GM23338 (cell line): ENCODE results near the gene TTC21B. TPM values are rescaled to one million over a fixed set of nuclear protein-coding genes. Genes with fewer than 3 reads are reported as not detected.

Experiments
- ATAC-seq: fragments of 200-7000 bp; cut with Tn5 transposase; 3 replicates; pipeline ENCODE4 v1.9.1; 2020
- DNase-seq: peaks from one replicate; pipeline ENCODE4 v3.0.0-alpha.2; 2015; ENCODE audit warnings: low spot score
- H2AFZ ChIP-seq: fragments of 200-600 bp; sonication (generic); 2 replicates; pipeline ENCODE4 v1.8.0; 2016; ENCODE audit warnings: antibody characterized with exemption, mild to moderate bottlenecking, moderate library complexity
- H3F3A ChIP-seq: fragments of 200-600 bp; sonication (generic); replicated peaks from 2 replicates; pipeline ENCODE4 v1.8.0; 2017; ENCODE audit warnings: antibody characterized with exemption, mixed run types, low read depth
- H3K27ac ChIP-seq: fragments of 200-600 bp; sonication (generic); 2 replicates; pipeline ENCODE4 v1.6.1; 2016; ENCODE audit warnings: low read depth
- H3K27me3 ChIP-seq: fragments of 200-600 bp; sonication (generic); 2 replicates; pipeline ENCODE4 v1.8.0; 2016; ENCODE audit warnings: mild to moderate bottlenecking, mixed run types, moderate library complexity; ENCODE audit not compliant: insufficient read depth
- H3K36me3 ChIP-seq: fragments of 200-600 bp; sonication (generic); 2 replicates; pipeline ENCODE4 v1.8.0; 2016; ENCODE audit warnings: mild to moderate bottlenecking; ENCODE audit not compliant: insufficient read depth
- H3K4me1 ChIP-seq: fragments of 200-600 bp; sonication (generic); 2 replicates; pipeline ENCODE4 v1.8.0; 2016; ENCODE audit warnings: mild to moderate bottlenecking, moderate library complexity; ENCODE audit not compliant: insufficient read depth
- H3K4me2 ChIP-seq: fragments of 200-600 bp; sonication (generic); 2 replicates; pipeline ENCODE4 v1.7.1; 2017; ENCODE audit warnings: mixed run types
- H3K4me3 ChIP-seq: fragments of 200-600 bp; sonication (generic); 2 replicates; pipeline ENCODE4 v1.6.1; 2016; ENCODE audit warnings: mixed run types
- H3K79me2 ChIP-seq: fragments of 200-600 bp; sonication (generic); replicated peaks from 2 replicates; pipeline ENCODE4 v1.8.0; 2017; ENCODE audit warnings: mild to moderate bottlenecking; ENCODE audit not compliant: insufficient read depth
- H3K9me2 ChIP-seq: fragments of 200-600 bp; sonication (generic); 2 replicates; pipeline ENCODE4 v1.8.0; 2017; ENCODE audit not compliant: insufficient read depth
- H4K20me1 ChIP-seq: fragments of 200-600 bp; sonication (generic); replicated peaks from 2 replicates; pipeline ENCODE4 v1.8.0; 2017; ENCODE audit warnings: mild to moderate bottlenecking; ENCODE audit not compliant: insufficient read depth
- H3K27ac Mint-ChIP-seq: 2 replicates; pipeline ENCODE4 v1.8.0; 2020; ENCODE audit warnings: inconsistent platforms, mild to moderate bottlenecking, moderate library complexity, mixed read lengths
- H3K27me3 Mint-ChIP-seq: 3 replicates; pipeline ENCODE4 v1.8.0; 2022; ENCODE audit warnings: low read depth, mild to moderate bottlenecking, moderate library complexity, mixed read lengths, inconsistent platforms; ENCODE audit not compliant: insufficient read depth, poor library complexity
- H3K36me3 Mint-ChIP-seq: 3 replicates; pipeline ENCODE4 v1.8.0; 2021; ENCODE audit warnings: low read depth, mild to moderate bottlenecking, inconsistent platforms, moderate library complexity, mixed read lengths
- H3K4me1 Mint-ChIP-seq: 3 replicates; pipeline ENCODE4 v1.8.0; 2020; ENCODE audit warnings: mild to moderate bottlenecking, inconsistent platforms, mixed read lengths
- H3K4me3 Mint-ChIP-seq: 3 replicates; pipeline ENCODE4 v1.8.0; 2021; ENCODE audit warnings: moderate library complexity, mild to moderate bottlenecking, inconsistent platforms, mixed read lengths
- H3K9me3 Mint-ChIP-seq: 3 replicates; pipeline ENCODE4 v1.8.0; 2020; ENCODE audit warnings: moderate library complexity, mild to moderate bottlenecking, inconsistent platforms, mixed read lengths
- CREB1 ChIP-seq: fragments of 250-450 bp; sonication (Bioruptor Pico); IDR thresholded peaks from 2 replicates; pipeline ENCODE4 v1.5.0; 2020; ENCODE audit warnings: low read depth, mild to moderate bottlenecking, moderate library complexity
- EZH2 ChIP-seq: fragments of 200-600 bp; sonication (generic); IDR thresholded peaks from one replicate; pipeline ENCODE4 v1.8.0; 2017; ENCODE audit warnings: antibody characterized with exemption, mild to moderate bottlenecking, low read depth; ENCODE audit not compliant: unreplicated experiment
- EZH2phosphoT487 ChIP-seq: fragments of 200-600 bp; sonication (generic); IDR thresholded peaks from one replicate; pipeline ENCODE4 v1.8.1; 2018; ENCODE audit warnings: antibody characterized with exemption; ENCODE audit not compliant: unreplicated experiment
- JUNB ChIP-seq: IDR thresholded peaks from one replicate; pipeline ENCODE4 v1.6.1; 2016; ENCODE audit warnings: antibody characterized with exemption; ENCODE audit not compliant: unreplicated experiment
- NANOG ChIP-seq: IDR thresholded peaks from 2 replicates; pipeline ENCODE4 v1.6.1; 2016; ENCODE audit warnings: antibody characterized with exemption, borderline replicate concordance
- POLR2AphosphoS5 ChIP-seq: IDR thresholded peaks from 2 replicates; pipeline ENCODE4 v1.6.1; 2016; ENCODE audit warnings: antibody characterized with exemption, low read depth
- STAT1 ChIP-seq: IDR thresholded peaks from one replicate; pipeline ENCODE4 v1.6.1; 2016; ENCODE audit warnings: antibody characterized with exemption; ENCODE audit not compliant: unreplicated experiment
- ZNF331 ChIP-seq: fragments of 250-450 bp; sonication (Bioruptor Pico); IDR thresholded peaks from 2 replicates; pipeline ENCODE4 v1.5.0; 2020; ENCODE audit warnings: low read depth, mild to moderate bottlenecking, moderate library complexity
- polyA plus RNA-seq: library from polyadenylated mRNA; unstranded; fragments of >200 nt; fragmentation: Nextera tagmentation; extraction: Ambion mirVana; gene quantifications from 2 replicates; pipeline ENCODE4 v1.2.1, GENCODE V29; 2016
- total RNA-seq: library from RNA; depleted of rRNA; stranded (reverse); fragments of >200 nt; shearing (Covaris generic); gene quantifications from 2 replicates; pipeline ENCODE4 v1.2.3, GENCODE V29; 2014
- TF ChIP-seq, protein P1 (sequence below): IDR thresholded peaks from 2 replicates; pipeline ENCODE4 v1.6.1; 2016; ENCODE audit warnings: antibody characterized with exemption
- TF ChIP-seq, protein P2 (sequence below): fragments of 250-450 bp; sonication (Bioruptor Pico); IDR thresholded peaks from 2 replicates; pipeline ENCODE4 v1.5.0; 2020; ENCODE audit warnings: mild to moderate bottlenecking, moderate library complexity
- TF ChIP-seq, protein P3 (sequence below), 2 experiments: fragments of 200-600 bp in 1 of 2; sonication (generic) in 1 of 2; conservative IDR thresholded peaks; 2 replicates each; pipeline versions ENCODE4 v1.5.1 to v1.6.1; 2016 to 2017; ENCODE audit warnings: antibody characterized with exemption in 2 of 2, low read depth in 2 of 2, mild to moderate bottlenecking in 2 of 2, moderate library complexity in 1 of 2
- TF ChIP-seq, protein P4 (sequence below): IDR thresholded peaks from one replicate; pipeline ENCODE4 v1.6.1; 2018; ENCODE audit warnings: antibody characterized with exemption; ENCODE audit not compliant: unreplicated experiment

Gene TTC21B
- total and polyA plus RNA-seq, 2 experiments from 2014 or later, result 10.1 to 32.8 TPM

DNA sequence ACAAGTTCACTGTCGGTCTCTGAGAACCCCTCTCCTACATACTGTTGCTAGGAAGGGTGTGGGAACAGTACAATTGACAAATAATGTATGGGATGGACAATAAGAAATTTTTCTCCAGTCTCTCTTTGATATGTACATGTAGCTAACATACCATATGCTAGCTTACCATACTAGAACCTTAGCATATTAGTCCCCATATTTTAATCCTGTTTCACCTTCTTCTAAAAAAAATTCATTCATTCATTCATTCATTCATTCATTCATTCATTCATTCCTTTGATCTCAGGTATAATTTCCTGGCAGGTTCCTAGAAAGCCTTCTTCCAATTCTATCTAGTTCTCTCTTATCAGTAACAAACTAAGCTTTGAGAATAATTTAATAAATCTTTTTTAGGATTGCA, 62.2 kb downstream of the TTC21B start (continued):
- TF ChIP-seq, protein P1, sequence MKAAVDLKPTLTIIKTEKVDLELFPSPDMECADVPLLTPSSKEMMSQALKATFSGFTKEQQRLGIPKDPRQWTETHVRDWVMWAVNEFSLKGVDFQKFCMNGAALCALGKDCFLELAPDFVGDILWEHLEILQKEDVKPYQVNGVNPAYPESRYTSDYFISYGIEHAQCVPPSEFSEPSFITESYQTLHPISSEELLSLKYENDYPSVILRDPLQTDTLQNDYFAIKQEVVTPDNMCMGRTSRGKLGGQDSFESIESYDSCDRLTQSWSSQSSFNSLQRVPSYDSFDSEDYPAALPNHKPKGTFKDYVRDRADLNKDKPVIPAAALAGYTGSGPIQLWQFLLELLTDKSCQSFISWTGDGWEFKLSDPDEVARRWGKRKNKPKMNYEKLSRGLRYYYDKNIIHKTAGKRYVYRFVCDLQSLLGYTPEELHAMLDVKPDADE, result no peak
- no peak for TF ChIP-seq STAT1

DNA sequence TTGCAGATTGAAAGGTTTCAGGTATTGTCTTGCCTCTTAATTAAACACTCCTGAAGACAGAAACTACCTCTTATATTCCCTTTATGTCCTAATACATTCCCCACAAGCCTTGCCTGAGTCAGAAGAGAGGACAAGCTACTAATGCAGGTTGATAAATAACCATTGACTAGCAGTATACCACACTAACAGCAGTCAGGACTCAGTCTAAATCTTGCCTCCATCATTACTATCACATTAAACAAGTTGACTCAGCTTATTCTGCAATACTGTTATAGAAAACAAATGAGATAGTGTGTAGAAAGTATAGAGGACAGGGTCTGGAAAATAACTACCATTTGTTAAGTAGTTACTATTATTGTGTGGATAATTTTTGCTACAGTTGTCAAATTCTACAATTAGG, 63.8 kb downstream of the TTC21B start:
- Histone ChIP-seq H4K20me1 (no peaks in the 10 kb centered on the region), H3K79me2 (no peaks in the 10 kb centered on the region), H3K27ac (no peak overlapping the region), H3K27me3 (no peaks in the 10 kb centered on the region), H3K9me2 (no peaks in the 10 kb centered on the region), H3K36me3 (no peaks in the 10 kb centered on the region), H3K4me3 (no peak overlapping the region), H3K4me1 (no peaks in the 10 kb centered on the region), H2AFZ (no peak overlapping the region), H3K4me2 (no peak overlapping the region), H3F3A (no peaks in the 10 kb centered on the region)
- ATAC-seq, result no peak
- peaks cover 6% of the 10 kb centered on the region; the same call in 2 of the 3 replicates for H3K36me3 Mint-ChIP-seq
- no peaks in the 10 kb centered on the region for H3K9me3 Mint-ChIP-seq
- H3K27me3 Mint-ChIP-seq, result no peaks in the 10 kb centered on the region
- no peaks in the 10 kb centered on the region for H3K4me1 Mint-ChIP-seq
- no peak for DNase-seq
- H3K4me3 Mint-ChIP-seq, result no peak overlapping the region
- no peak overlapping the region; the same call in 1 of the 2 replicates for H3K27ac Mint-ChIP-seq
- TF ChIP-seq NANOG (no peak), EZH2 (no peak), CREB1 (CRISPR knock-in tag) (no peak), STAT1 (no peak), JUNB (no peak), ZNF331 (CRISPR knock-in tag) (no peak), EZH2phosphoT487 (no peak), POLR2AphosphoS5 (no peak)
- TF ChIP-seq, protein P1, result no peak
- TF ChIP-seq, protein P2, sequence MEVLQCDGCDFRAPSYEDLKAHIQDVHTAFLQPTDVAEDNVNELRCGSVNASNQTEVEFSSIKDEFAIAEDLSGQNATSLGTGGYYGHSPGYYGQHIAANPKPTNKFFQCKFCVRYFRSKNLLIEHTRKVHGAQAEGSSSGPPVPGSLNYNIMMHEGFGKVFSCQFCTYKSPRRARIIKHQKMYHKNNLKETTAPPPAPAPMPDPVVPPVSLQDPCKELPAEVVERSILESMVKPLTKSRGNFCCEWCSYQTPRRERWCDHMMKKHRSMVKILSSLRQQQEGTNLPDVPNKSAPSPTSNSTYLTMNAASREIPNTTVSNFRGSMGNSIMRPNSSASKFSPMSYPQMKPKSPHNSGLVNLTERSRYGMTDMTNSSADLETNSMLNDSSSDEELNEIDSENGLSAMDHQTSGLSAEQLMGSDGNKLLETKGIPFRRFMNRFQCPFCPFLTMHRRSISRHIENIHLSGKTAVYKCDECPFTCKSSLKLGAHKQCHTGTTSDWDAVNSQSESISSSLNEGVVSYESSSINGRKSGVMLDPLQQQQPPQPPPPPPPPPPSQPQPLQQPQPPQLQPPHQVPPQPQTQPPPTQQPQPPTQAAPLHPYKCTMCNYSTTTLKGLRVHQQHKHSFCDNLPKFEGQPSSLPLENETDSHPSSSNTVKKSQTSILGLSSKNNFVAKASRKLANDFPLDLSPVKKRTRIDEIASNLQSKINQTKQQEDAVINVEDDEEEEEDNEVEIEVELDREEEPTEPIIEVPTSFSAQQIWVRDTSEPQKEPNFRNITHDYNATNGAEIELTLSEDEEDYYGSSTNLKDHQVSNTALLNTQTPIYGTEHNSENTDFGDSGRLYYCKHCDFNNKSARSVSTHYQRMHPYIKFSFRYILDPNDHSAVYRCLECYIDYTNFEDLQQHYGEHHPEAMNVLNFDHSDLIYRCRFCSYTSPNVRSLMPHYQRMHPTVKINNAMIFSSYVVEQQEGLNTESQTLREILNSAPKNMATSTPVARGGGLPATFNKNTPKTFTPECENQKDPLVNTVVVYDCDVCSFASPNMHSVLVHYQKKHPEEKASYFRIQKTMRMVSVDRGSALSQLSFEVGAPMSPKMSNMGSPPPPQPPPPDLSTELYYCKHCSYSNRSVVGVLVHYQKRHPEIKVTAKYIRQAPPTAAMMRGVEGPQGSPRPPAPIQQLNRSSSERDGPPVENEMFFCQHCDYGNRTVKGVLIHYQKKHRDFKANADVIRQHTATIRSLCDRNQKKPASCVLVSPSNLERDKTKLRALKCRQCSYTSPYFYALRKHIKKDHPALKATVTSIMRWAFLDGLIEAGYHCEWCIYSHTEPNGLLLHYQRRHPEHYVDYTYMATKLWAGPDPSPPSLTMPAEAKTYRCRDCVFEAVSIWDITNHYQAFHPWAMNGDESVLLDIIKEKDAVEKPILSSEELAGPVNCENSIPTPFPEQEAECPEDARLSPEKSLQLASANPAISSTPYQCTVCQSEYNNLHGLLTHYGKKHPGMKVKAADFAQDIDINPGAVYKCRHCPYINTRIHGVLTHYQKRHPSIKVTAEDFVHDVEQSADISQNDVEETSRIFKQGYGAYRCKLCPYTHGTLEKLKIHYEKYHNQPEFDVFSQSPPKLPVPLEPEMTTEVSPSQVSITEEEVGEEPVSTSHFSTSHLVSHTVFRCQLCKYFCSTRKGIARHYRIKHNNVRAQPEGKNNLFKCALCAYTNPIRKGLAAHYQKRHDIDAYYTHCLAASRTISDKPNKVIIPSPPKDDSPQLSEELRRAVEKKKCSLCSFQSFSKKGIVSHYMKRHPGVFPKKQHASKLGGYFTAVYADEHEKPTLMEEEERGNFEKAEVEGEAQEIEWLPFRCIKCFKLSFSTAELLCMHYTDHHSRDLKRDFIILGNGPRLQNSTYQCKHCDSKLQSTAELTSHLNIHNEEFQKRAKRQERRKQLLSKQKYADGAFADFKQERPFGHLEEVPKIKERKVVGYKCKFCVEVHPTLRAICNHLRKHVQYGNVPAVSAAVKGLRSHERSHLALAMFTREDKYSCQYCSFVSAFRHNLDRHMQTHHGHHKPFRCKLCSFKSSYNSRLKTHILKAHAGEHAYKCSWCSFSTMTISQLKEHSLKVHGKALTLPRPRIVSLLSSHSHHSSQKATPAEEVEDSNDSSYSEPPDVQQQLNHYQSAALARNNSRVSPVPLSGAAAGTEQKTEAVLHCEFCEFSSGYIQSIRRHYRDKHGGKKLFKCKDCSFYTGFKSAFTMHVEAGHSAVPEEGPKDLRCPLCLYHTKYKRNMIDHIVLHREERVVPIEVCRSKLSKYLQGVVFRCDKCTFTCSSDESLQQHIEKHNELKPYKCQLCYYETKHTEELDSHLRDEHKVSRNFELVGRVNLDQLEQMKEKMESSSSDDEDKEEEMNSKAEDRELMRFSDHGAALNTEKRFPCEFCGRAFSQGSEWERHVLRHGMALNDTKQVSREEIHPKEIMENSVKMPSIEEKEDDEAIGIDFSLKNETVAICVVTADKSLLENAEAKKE (CRISPR knock-in tag), result no peak
- TF ChIP-seq, protein P3, sequence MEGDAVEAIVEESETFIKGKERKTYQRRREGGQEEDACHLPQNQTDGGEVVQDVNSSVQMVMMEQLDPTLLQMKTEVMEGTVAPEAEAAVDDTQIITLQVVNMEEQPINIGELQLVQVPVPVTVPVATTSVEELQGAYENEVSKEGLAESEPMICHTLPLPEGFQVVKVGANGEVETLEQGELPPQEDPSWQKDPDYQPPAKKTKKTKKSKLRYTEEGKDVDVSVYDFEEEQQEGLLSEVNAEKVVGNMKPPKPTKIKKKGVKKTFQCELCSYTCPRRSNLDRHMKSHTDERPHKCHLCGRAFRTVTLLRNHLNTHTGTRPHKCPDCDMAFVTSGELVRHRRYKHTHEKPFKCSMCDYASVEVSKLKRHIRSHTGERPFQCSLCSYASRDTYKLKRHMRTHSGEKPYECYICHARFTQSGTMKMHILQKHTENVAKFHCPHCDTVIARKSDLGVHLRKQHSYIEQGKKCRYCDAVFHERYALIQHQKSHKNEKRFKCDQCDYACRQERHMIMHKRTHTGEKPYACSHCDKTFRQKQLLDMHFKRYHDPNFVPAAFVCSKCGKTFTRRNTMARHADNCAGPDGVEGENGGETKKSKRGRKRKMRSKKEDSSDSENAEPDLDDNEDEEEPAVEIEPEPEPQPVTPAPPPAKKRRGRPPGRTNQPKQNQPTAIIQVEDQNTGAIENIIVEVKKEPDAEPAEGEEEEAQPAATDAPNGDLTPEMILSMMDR (conservative IDR thresholded peaks at IDR 0.05; ENCODE audit: low read depth in 2 of 2), result no peak
- TF ChIP-seq, protein P4, sequence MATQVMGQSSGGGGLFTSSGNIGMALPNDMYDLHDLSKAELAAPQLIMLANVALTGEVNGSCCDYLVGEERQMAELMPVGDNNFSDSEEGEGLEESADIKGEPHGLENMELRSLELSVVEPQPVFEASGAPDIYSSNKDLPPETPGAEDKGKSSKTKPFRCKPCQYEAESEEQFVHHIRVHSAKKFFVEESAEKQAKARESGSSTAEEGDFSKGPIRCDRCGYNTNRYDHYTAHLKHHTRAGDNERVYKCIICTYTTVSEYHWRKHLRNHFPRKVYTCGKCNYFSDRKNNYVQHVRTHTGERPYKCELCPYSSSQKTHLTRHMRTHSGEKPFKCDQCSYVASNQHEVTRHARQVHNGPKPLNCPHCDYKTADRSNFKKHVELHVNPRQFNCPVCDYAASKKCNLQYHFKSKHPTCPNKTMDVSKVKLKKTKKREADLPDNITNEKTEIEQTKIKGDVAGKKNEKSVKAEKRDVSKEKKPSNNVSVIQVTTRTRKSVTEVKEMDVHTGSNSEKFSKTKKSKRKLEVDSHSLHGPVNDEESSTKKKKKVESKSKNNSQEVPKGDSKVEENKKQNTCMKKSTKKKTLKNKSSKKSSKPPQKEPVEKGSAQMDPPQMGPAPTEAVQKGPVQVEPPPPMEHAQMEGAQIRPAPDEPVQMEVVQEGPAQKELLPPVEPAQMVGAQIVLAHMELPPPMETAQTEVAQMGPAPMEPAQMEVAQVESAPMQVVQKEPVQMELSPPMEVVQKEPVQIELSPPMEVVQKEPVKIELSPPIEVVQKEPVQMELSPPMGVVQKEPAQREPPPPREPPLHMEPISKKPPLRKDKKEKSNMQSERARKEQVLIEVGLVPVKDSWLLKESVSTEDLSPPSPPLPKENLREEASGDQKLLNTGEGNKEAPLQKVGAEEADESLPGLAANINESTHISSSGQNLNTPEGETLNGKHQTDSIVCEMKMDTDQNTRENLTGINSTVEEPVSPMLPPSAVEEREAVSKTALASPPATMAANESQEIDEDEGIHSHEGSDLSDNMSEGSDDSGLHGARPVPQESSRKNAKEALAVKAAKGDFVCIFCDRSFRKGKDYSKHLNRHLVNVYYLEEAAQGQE, result no peak
